Heart left ventricle (tissue), 13 donors: ENCODE data around the gene METTL21C.

Source experiments
- POLR2A ChIP-seq, 2 donors: fragments of 450-650 bp; IDR thresholded peaks; one replicate each; pipeline ENCODE4 v1.6.1; 2017; ENCODE audit warnings: antibody characterized with exemption in 2 of 2, mild to moderate bottlenecking in 2 of 2, moderate library complexity in 2 of 2
- TF ChIP-seq, protein P1 (sequence below), 12 donors: fragments of 200-600 bp; sonication (generic) in 4 of 12; IDR thresholded peaks; one replicate each; pipeline versions ENCODE4 v1.5.0 to v1.8.0; 2018 to 2022; ENCODE audit warnings: antibody characterized with exemption in 12 of 12, mild to moderate bottlenecking in 5 of 12
- donor health status: ischemic (EF 13 %, LVEDD 7.1; RV severe dilation, severe dysfunction).
- donor health status: DM: no; HTN: yes; CAD: no.
- donor health status: DM: no; HTN: no; CAD: no.
- donor health status: ischemic (EF 25% LVEDD 6.9; RV normal size, moderate dysfunction).
- donor health status: ischemic (EF 25% LVEDD 5.7; RV mildly dilated, moderate dysfunction).
- donor health status: ischemic (EF 35%, LVEDD 5.7; RV mildly dilated, moderate dysfunction).
- donor health status: nonischemic (EF 11% LVEDD 7.7; RV severe dilation, severe dysfunction).
- donor health status: DM: yes; HTN: yes; CAD: no.
- donor health status: PGD.
- donor health status: ischemic (EF 29% LVEDD 5.4; RV normal size, mild dysfunction).
- donor health status: nonischemic (EF 23%, LVEDD 6.1; RV moderate dilation, normal function).

- TF ChIP-seq, protein P1, sequence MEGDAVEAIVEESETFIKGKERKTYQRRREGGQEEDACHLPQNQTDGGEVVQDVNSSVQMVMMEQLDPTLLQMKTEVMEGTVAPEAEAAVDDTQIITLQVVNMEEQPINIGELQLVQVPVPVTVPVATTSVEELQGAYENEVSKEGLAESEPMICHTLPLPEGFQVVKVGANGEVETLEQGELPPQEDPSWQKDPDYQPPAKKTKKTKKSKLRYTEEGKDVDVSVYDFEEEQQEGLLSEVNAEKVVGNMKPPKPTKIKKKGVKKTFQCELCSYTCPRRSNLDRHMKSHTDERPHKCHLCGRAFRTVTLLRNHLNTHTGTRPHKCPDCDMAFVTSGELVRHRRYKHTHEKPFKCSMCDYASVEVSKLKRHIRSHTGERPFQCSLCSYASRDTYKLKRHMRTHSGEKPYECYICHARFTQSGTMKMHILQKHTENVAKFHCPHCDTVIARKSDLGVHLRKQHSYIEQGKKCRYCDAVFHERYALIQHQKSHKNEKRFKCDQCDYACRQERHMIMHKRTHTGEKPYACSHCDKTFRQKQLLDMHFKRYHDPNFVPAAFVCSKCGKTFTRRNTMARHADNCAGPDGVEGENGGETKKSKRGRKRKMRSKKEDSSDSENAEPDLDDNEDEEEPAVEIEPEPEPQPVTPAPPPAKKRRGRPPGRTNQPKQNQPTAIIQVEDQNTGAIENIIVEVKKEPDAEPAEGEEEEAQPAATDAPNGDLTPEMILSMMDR (IDR thresholded peaks at IDR 0.05): no peak
- no peak for TF ChIP-seq POLR2A (IDR thresholded peaks at IDR 0.05)
Measured at GRCh38 chr13:102679449-102680132, 15.3 kb downstream of the METTL21C start.
